ENCODE data around the gene GALNTL6. TPM values are rescaled to one million over a fixed set of nuclear protein-coding genes. Genes with fewer than 3 reads are reported as not detected.

The GALNTL6 gene
- polyA plus RNA-seq, 1 donor (not counting 4 experiments of a cell fraction or from before 2014, with no cell fraction given): not detected

DNA sequence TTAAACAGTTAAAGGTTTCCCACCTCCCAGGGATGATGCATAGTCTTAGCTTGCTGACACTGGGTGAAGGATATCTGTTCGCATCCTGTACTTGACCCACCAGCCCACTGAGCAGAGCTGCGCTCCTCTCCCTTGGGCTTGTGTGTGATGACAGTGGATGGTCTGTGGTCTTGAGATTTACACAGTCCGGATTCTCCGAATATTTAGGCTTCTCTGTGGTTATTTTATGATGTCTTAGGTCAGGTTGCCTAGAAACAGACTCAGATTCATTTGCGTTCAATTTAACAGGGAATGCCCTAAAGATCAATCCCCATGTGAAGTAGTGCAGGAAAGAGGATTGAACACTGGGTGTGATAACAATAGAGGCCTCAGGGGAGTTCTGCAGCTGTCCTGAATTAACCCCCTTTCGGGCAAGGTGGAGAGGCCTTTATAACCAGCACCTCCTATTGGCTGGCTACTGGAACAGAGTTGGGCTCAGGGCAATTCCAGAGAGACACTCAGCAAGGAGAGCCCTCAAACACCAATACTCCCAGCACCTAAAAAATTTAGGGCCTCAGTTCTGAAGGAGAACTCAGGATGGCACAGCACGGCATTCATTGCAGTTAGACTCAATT is 702.2 kb downstream of the GALNTL6 start:
- H3K9ac ChIP-seq (ENCODE audit: control insufficient read depth, extremely low read depth, insufficient read depth, low read length): no peak overlapping the region
- no peaks in the 10 kb centered on the region for H3K4me1 ChIP-seq (ENCODE audit: control insufficient read depth, extremely low read depth, insufficient read depth, low read length)
- H3K27ac ChIP-seq (ENCODE audit: control insufficient read depth, insufficient read depth, low read length): no peak overlapping the region
- H4K20me1 ChIP-seq (ENCODE audit: control insufficient read depth, extremely low read depth, insufficient read depth, low read length): no peaks in the 10 kb centered on the region
- no peaks in the 10 kb centered on the region for H3K27me3 ChIP-seq (ENCODE audit: control insufficient read depth, extremely low read depth, insufficient read depth, low read length)
- DNase-seq (ENCODE audit: low read depth, low spot score) (no peak), FAIRE-seq (no peak)
- no peaks in the 10 kb centered on the region for H3K9me3 ChIP-seq (ENCODE audit: control insufficient read depth, low read depth, low read length)
- dilution Hi-C loops (cut with MboI; ENCODE audit: extremely low pct_ligation_motif_present, low sequenced_read_pairs): no loop called here
- H3K9me1 ChIP-seq (ENCODE audit: control insufficient read depth, extremely low read depth, insufficient read depth, low read length): no peaks in the 10 kb centered on the region
- TF ChIP-seq CTCF (optimal IDR thresholded peaks at IDR 0.05 in 1 of 3, IDR thresholded peaks at IDR 0.05 in 1 of 3, conservative IDR thresholded peaks at IDR 0.05 in 1 of 3; ENCODE audit: extremely low read depth in 1 of 3, insufficient read depth in 2 of 3, low read length in 3 of 3) (no peak), EZH2 (IDR thresholded peaks at IDR 0.05; ENCODE audit: low read length) (no peak)
- no peaks in the 10 kb centered on the region for H3K36me3 ChIP-seq (ENCODE audit: control insufficient read depth in 2 of 2, extremely low read depth in 1 of 2, insufficient read depth in 2 of 2, low read length in 2 of 2)
- H3K4me3 ChIP-seq (ENCODE audit: control insufficient read depth in 2 of 3, extremely low read depth in 1 of 3, insufficient read depth in 2 of 3, low read depth in 1 of 3, low read length in 3 of 3): no peak overlapping the region
- H2AFZ ChIP-seq (ENCODE audit: control insufficient read depth, low read length): no peak overlapping the region
- no peaks in the 10 kb centered on the region for H3K79me2 ChIP-seq (ENCODE audit: control insufficient read depth, insufficient read depth, low read length)
- no peak overlapping the region for H3K4me2 ChIP-seq (ENCODE audit: control insufficient read depth, extremely low read depth, insufficient read depth, low read depth, low read length)

DNA sequence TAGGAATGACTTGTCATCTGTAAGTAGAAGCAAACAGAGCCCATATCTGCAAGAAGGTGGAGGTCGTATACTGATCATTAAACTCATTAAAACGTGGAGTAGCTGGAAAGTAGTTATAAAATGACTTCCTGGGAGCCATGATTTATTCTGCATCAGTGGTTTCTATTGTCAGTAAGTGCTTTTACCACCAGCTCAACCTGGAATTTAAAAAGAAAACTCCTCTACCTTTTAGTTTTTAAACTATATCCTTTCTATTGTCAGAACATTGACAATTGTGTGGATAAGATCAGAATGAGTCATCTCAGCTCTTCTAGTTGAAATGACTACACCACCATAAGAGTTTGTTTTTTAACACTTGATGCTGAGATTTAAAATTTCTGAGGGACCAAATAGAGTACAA is 704.2 kb downstream of the GALNTL6 start:
- no peaks in the 10 kb centered on the region for H3K36me3 ChIP-seq (ENCODE audit: control insufficient read depth in 2 of 2, extremely low read depth in 1 of 2, insufficient read depth in 2 of 2, low read length in 2 of 2)
- H3K4me2 ChIP-seq (ENCODE audit: control insufficient read depth, extremely low read depth, insufficient read depth, low read depth, low read length): no peak overlapping the region
- no peaks in the 10 kb centered on the region for H3K4me1 ChIP-seq (ENCODE audit: control insufficient read depth, extremely low read depth, insufficient read depth, low read length)
- TF ChIP-seq CTCF (optimal IDR thresholded peaks at IDR 0.05 in 1 of 3, IDR thresholded peaks at IDR 0.05 in 1 of 3, conservative IDR thresholded peaks at IDR 0.05 in 1 of 3; ENCODE audit: extremely low read depth in 1 of 3, insufficient read depth in 2 of 3, low read length in 3 of 3) (no peak), EZH2 (IDR thresholded peaks at IDR 0.05; ENCODE audit: low read length) (no peak)
- H3K27ac ChIP-seq (ENCODE audit: control insufficient read depth, insufficient read depth, low read length): no peak overlapping the region
- H3K9me3 ChIP-seq (ENCODE audit: control insufficient read depth, low read depth, low read length): no peaks in the 10 kb centered on the region
- no peaks in the 10 kb centered on the region for H3K9me1 ChIP-seq (ENCODE audit: control insufficient read depth, extremely low read depth, insufficient read depth, low read length)
- DNase-seq (ENCODE audit: low read depth, low spot score) (no peak), FAIRE-seq (no peak)
- dilution Hi-C loops (cut with MboI; ENCODE audit: extremely low pct_ligation_motif_present, low sequenced_read_pairs): no loop called here
- H4K20me1 ChIP-seq (ENCODE audit: control insufficient read depth, extremely low read depth, insufficient read depth, low read length): no peaks in the 10 kb centered on the region
- no peak overlapping the region for H3K9ac ChIP-seq (ENCODE audit: control insufficient read depth, extremely low read depth, insufficient read depth, low read length)
- H3K27me3 ChIP-seq (ENCODE audit: control insufficient read depth, extremely low read depth, insufficient read depth, low read length): no peaks in the 10 kb centered on the region
- H3K79me2 ChIP-seq (ENCODE audit: control insufficient read depth, insufficient read depth, low read length): no peaks in the 10 kb centered on the region
- H2AFZ ChIP-seq (ENCODE audit: control insufficient read depth, low read length): no peak overlapping the region
- H3K4me3 ChIP-seq (ENCODE audit: control insufficient read depth in 2 of 3, extremely low read depth in 1 of 3, insufficient read depth in 2 of 3, low read depth in 1 of 3, low read length in 3 of 3): no peak overlapping the region

Data from keratinocyte (primary cell).